Measurements from ENCODE around the gene NLRP6.
A peak's percentile ranks its signal among the peaks of the same experiment; 100 is the strongest.

NLRP6 gene

GRCh38 chr11:294780-295179, 16.6 kb downstream of the NLRP6 start:
- H3K27me3 ChIP-seq (ENCODE audit: insufficient read depth, poor library complexity, severe bottlenecking), result peaks cover 3% of the 10 kb centered on the region
- H3K36me3 ChIP-seq (ENCODE audit: low read depth), result no peaks in the 10 kb centered on the region
- no peak overlapping the region for H3K4me3 ChIP-seq (ENCODE audit: severe bottlenecking)
- TF ChIP-seq, protein P1, sequence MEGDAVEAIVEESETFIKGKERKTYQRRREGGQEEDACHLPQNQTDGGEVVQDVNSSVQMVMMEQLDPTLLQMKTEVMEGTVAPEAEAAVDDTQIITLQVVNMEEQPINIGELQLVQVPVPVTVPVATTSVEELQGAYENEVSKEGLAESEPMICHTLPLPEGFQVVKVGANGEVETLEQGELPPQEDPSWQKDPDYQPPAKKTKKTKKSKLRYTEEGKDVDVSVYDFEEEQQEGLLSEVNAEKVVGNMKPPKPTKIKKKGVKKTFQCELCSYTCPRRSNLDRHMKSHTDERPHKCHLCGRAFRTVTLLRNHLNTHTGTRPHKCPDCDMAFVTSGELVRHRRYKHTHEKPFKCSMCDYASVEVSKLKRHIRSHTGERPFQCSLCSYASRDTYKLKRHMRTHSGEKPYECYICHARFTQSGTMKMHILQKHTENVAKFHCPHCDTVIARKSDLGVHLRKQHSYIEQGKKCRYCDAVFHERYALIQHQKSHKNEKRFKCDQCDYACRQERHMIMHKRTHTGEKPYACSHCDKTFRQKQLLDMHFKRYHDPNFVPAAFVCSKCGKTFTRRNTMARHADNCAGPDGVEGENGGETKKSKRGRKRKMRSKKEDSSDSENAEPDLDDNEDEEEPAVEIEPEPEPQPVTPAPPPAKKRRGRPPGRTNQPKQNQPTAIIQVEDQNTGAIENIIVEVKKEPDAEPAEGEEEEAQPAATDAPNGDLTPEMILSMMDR (IDR thresholded peaks at IDR 0.05; ENCODE audit: poor library complexity, severe bottlenecking), result no peak
- H3K4me1 ChIP-seq (ENCODE audit: insufficient read depth, poor library complexity, severe bottlenecking), result no peaks in the 10 kb centered on the region
- no peak for DNase-seq (ENCODE audit: low spot score)
- H3K9me3 ChIP-seq (ENCODE audit: severe bottlenecking), result no peaks in the 10 kb centered on the region
- ATAC-seq (ENCODE audit: low read depth), result no peak
- H3K27ac ChIP-seq (ENCODE audit: poor library complexity, severe bottlenecking), result no peak overlapping the region

GRCh38 chr11:295351-296170, 17.4 kb downstream of the NLRP6 start:
- ATAC-seq (ENCODE audit: low read depth) (no peak), DNase-seq (ENCODE audit: low spot score) (no peak)
- Histone ChIP-seq H3K4me3 (ENCODE audit: severe bottlenecking) (no peak overlapping the region), H3K36me3 (ENCODE audit: low read depth) (no peaks in the 10 kb centered on the region), H3K9me3 (ENCODE audit: severe bottlenecking) (no peaks in the 10 kb centered on the region), H3K4me1 (ENCODE audit: insufficient read depth, poor library complexity, severe bottlenecking) (no peaks in the 10 kb centered on the region), H3K27me3 (ENCODE audit: insufficient read depth, poor library complexity, severe bottlenecking) (peaks cover 7% of the 10 kb centered on the region), H3K27ac (ENCODE audit: poor library complexity, severe bottlenecking) (no peak overlapping the region)
- TF ChIP-seq, protein P1 (IDR thresholded peaks at IDR 0.05; ENCODE audit: poor library complexity, severe bottlenecking), result no peak

DNA sequence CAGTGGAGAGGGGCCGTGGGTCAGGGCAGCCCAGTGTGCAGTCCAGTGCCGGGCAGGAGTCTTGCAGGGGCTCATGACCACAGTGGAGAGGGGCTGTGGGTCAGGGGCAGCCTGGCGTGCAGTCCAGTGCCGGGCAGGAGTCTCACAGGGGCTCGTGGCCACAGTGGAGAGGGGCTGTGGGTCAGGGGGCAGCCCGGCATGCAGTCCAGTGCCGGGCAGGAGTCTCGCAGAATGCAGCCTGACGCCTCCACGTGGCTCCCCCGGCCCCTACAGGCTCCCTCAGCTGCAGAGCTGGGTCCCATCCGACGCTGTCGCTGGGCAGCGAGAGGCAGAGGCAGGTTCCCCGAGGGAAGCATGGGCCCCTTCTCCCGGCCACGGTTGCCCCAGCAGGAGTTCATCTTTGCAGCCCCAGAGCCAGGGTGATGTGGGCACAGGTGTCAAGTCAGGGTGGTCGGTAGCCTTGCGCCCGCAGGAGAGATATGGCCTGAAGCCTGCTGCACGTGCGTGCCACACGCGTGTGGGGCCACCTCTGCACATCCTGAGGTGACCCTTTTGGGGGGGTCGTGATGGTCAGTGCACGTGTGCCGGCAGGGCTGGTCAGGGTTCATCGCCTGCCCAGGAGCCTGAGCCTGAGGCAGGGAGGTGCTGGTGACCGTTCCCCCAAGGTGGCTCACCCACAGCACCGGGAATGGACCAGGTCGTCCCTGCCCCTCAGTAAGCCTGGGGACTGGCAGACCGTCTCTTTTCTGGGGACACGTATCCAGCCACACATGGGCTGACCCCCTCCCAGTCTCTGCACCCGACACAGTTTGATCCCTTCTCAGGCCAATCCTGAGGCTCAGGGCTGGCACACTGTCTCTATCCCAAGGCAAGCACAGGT, 18.2 kb downstream of the NLRP6 start:
- TF ChIP-seq, protein P1 (IDR thresholded peaks at IDR 0.05; ENCODE audit: poor library complexity, severe bottlenecking), result no peak
- Histone ChIP-seq H3K36me3 (ENCODE audit: low read depth) (no peaks in the 10 kb centered on the region), H3K4me3 (ENCODE audit: severe bottlenecking) (no peak overlapping the region), H3K4me1 (ENCODE audit: insufficient read depth, poor library complexity, severe bottlenecking) (no peaks in the 10 kb centered on the region), H3K9me3 (ENCODE audit: severe bottlenecking) (no peaks in the 10 kb centered on the region), H3K27ac (ENCODE audit: poor library complexity, severe bottlenecking) (no peak overlapping the region), H3K27me3 (ENCODE audit: insufficient read depth, poor library complexity, severe bottlenecking) (peaks cover 7% of the 10 kb centered on the region)
- DNase-seq (ENCODE audit: low spot score), result peak; percentile 51
- ATAC-seq (ENCODE audit: low read depth), result no peak

GRCh38 chr11:297051-297585, 18.9 kb downstream of the NLRP6 start:
- H3K27ac ChIP-seq (ENCODE audit: poor library complexity, severe bottlenecking), result no peak overlapping the region
- TF ChIP-seq, protein P1 (IDR thresholded peaks at IDR 0.05; ENCODE audit: poor library complexity, severe bottlenecking), result no peak

More at GRCh38 chr11:297051-297585, 18.9 kb downstream of the NLRP6 start:
- Histone ChIP-seq H3K4me3 (ENCODE audit: severe bottlenecking) (no peak overlapping the region), H3K9me3 (ENCODE audit: severe bottlenecking) (no peaks in the 10 kb centered on the region), H3K36me3 (ENCODE audit: low read depth) (no peaks in the 10 kb centered on the region), H3K4me1 (ENCODE audit: insufficient read depth, poor library complexity, severe bottlenecking) (no peaks in the 10 kb centered on the region), H3K27me3 (ENCODE audit: insufficient read depth, poor library complexity, severe bottlenecking) (peaks cover 7% of the 10 kb centered on the region)
- ATAC-seq (ENCODE audit: low read depth) (peak; percentile 11; the same call in 2 of the 3 replicates), DNase-seq (ENCODE audit: low spot score) (peak; percentile 40)

Data from RWPE2 (cell line).